ENCODE measurements around the gene GNE. TPM values are rescaled to one million over a fixed set of nuclear protein-coding genes. Genes with fewer than 3 reads are reported as not detected.

The GNE gene
- total and polyA plus RNA-seq, 4 donors, result 5.1 to 18.4 (median 13.7) TPM

DNA sequence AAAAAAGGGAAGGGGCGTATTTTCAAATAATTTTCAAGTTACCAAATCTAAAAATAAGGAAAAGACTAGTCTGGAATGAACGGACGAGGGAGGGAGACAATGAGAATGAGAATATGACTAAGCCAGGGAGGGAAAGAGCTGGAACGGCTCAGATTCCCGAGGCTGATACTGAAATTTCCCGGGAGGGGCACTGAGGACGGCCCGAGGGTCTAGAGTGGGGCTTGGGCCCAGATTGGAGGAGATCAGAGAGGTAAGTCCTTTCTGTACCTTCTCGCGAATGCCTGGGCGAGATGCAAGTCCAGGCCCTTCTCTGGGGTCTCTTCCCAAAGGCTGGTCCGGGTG lies 92.5 kb downstream of the GNE start:
- no peaks in the 10 kb centered on the region for H3K9me3 ChIP-seq (ENCODE audit: control insufficient read depth in 4 of 4, insufficient read depth in 3 of 4, low read length in 3 of 4)
- TF ChIP-seq, protein P1, sequence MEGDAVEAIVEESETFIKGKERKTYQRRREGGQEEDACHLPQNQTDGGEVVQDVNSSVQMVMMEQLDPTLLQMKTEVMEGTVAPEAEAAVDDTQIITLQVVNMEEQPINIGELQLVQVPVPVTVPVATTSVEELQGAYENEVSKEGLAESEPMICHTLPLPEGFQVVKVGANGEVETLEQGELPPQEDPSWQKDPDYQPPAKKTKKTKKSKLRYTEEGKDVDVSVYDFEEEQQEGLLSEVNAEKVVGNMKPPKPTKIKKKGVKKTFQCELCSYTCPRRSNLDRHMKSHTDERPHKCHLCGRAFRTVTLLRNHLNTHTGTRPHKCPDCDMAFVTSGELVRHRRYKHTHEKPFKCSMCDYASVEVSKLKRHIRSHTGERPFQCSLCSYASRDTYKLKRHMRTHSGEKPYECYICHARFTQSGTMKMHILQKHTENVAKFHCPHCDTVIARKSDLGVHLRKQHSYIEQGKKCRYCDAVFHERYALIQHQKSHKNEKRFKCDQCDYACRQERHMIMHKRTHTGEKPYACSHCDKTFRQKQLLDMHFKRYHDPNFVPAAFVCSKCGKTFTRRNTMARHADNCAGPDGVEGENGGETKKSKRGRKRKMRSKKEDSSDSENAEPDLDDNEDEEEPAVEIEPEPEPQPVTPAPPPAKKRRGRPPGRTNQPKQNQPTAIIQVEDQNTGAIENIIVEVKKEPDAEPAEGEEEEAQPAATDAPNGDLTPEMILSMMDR (IDR thresholded peaks at IDR 0.05; ENCODE audit: control extremely low read depth, extremely low read depth), result no peak
- H3K27me3 ChIP-seq (ENCODE audit: control insufficient read depth in 3 of 3, insufficient read depth in 3 of 3, low read length in 2 of 3), result no peaks in the 10 kb centered on the region
- peaks cover 0 to 2% (median 0%) of the 10 kb centered on the region in 4 donors for H3K36me3 ChIP-seq (ENCODE audit: control insufficient read depth in 4 of 4, insufficient read depth in 4 of 4, low read length in 4 of 4)
- whole genome bisulfite sequencing, 2 donors, result 57 to 64% methylated on average over 12 of the region's 12 CpGs
- H3K27ac ChIP-seq (ENCODE audit: low read depth in 1 of 2, low read length in 1 of 2), result peak overlapping the region in 1 of 2 donors; percentile 20
- no peak overlapping the region for H3K9ac ChIP-seq (ENCODE audit: insufficient read depth in 1 of 2, low read length in 2 of 2)
- H3K4me3 ChIP-seq, result no peak overlapping the region
- peaks cover 0 to 18% (median 9%) of the 10 kb centered on the region in 5 donors for H3K4me1 ChIP-seq (ENCODE audit: control insufficient read depth in 5 of 5, insufficient read depth in 5 of 5, low read length in 5 of 5)
- DNase-seq, result peak in 1 of 3 donors; percentile 17
- ATAC-seq (ENCODE audit: insufficient read depth, low FRiP score), result peak; percentile 25

DNA sequence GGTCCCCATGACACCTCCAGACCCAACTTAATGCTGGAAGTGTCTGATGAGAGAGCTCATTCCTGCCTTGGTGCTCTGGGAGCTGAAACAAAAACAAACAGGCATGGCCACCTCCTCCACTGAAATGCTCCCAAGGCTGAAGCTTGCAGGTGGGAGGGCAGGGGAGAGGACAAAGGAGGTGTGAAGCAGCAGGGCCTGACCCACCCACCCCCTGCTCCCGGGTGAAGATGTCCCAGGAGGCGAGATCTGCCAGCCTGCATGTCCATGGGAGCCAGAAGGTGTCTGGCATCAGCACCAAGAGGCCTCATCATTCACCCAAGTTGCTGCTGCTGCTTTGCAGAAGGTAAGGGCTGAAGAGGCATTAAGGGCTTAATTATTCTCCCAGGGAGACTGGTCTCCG lies 93.3 kb downstream of the GNE start:
- 88% methylated on average over 3 of the region's 3 CpGs for WGBS, 2 donors
- no peak for DNase-seq
- H3K4me3 ChIP-seq, result no peak overlapping the region

More for the DNA sequence above, 93.3 kb downstream of the GNE start:
- TF ChIP-seq, protein P1 (IDR thresholded peaks at IDR 0.05; ENCODE audit: control extremely low read depth, extremely low read depth), result no peak
- Histone ChIP-seq H3K4me1 (ENCODE audit: control insufficient read depth in 5 of 5, insufficient read depth in 5 of 5, low read length in 5 of 5) (peaks cover 0 to 18% (median 9%) of the 10 kb centered on the region in 5 donors), H3K27me3 (ENCODE audit: control insufficient read depth in 3 of 3, insufficient read depth in 3 of 3, low read length in 2 of 3) (no peaks in the 10 kb centered on the region), H3K27ac (ENCODE audit: low read depth in 1 of 2, low read length in 1 of 2) (peak overlapping the region in 1 of 2 donors; percentile 24), H3K9me3 (ENCODE audit: control insufficient read depth in 4 of 4, insufficient read depth in 3 of 4, low read length in 3 of 4) (no peaks in the 10 kb centered on the region), H3K9ac (ENCODE audit: insufficient read depth in 1 of 2, low read length in 2 of 2) (no peak overlapping the region), H3K36me3 (ENCODE audit: control insufficient read depth in 4 of 4, insufficient read depth in 4 of 4, low read length in 4 of 4) (peaks cover 0 to 2% (median 0%) of the 10 kb centered on the region in 4 donors)
- ATAC-seq (ENCODE audit: insufficient read depth, low FRiP score), result no peak

Small RNA genes lying within 50 kb of the gene (small RNA-seq; reads per million reads assigned to genes)
- not detected for gene RNU4-53P (ENCODE audit: low replicate concordance)

Other genes with a start within 250 kb of the GNE start
- 10 to 100 TPM; 16.0 to 19.3 TPM for gene RECK, start 221.5 kb downstream of the GNE start, total RNA-seq
- 1 to 10 TPM; 4.5 to 8.1 TPM for gene RECK, start 221.5 kb downstream of the GNE start, polyA plus RNA-seq
- 100 to 1,000 TPM in 1 of 2 donors, 10 to 100 TPM in 1; 17.4 to 112 TPM for gene GLIPR2, start 121.7 kb downstream of the GNE start, total RNA-seq
- gene GLIPR2, start 121.7 kb downstream of the GNE start, polyA plus RNA-seq, result 10 to 100 TPM; 61.6 to 90.0 TPM
- under 1 TPM in 1 of 2 donors, not detected in 1; 0.89 TPM for gene CCIN, start 89.1 kb downstream of the GNE start, total RNA-seq
- under 1 TPM; 0.12 to 0.15 TPM for gene CCIN, start 89.1 kb downstream of the GNE start, polyA plus RNA-seq
- 100 to 1,000 TPM; 143 to 195 TPM for gene CLTA, start 67.5 kb downstream of the GNE start, total RNA-seq
- gene CLTA, start 67.5 kb downstream of the GNE start, polyA plus RNA-seq, result 100 to 1,000 TPM; 145 to 269 TPM
- gene RNF38, start 141.8 kb upstream of the GNE start, total RNA-seq, result 10 to 100 TPM; 36.9 to 41.0 TPM
- 10 to 100 TPM in 1 of 2 donors, 1 to 10 TPM in 1; 7.6 to 14.2 TPM for gene RNF38, start 141.8 kb upstream of the GNE start, polyA plus RNA-seq